GM12864 (cell line): ENCODE results near the gene ZNF469.

ENCODE experiments used
- DNase-seq: peaks from one replicate; pipeline ENCODE4 v3.0.0-alpha.2; 2011; ENCODE audit warnings: low read depth
- H3K4me3 ChIP-seq: 2 replicates; pipeline ENCODE4 v1.5.1; 2011; ENCODE audit warnings: mild to moderate bottlenecking, low read depth, low read length, control low read depth
- CTCF ChIP-seq: IDR thresholded peaks from 2 replicates; pipeline ENCODE4 v1.5.1; 2011; ENCODE audit warnings: low read depth, mild to moderate bottlenecking, moderate library complexity, low read length, control low read depth, inconsistent platforms; ENCODE audit errors: missing control alignments

ZNF469 gene

GRCh38 chr16:88368036-88368435, 14.7 kb upstream of the ZNF469 start:
- DNase-seq, result no peak
- TF ChIP-seq CTCF, result no peak
- no peak overlapping the region for H3K4me3 ChIP-seq

- no peak for TF ChIP-seq CTCF
- H3K4me3 ChIP-seq, result no peak overlapping the region
- no peak for DNase-seq
Measured at GRCh38 chr16:88368994-88369393, 13.8 kb upstream of the ZNF469 start.

GRCh38 chr16:88369447-88370008, 13.2 kb upstream of the ZNF469 start:
- TF ChIP-seq CTCF, result no peak
- no peak for DNase-seq
- no peak overlapping the region for H3K4me3 ChIP-seq

- H3K4me3 ChIP-seq, result no peak overlapping the region
- DNase-seq, result no peak
- no peak for TF ChIP-seq CTCF
Measured at GRCh38 chr16:88370365-88370764, 12.4 kb upstream of the ZNF469 start.

- no peak for DNase-seq
- no peak overlapping the region for H3K4me3 ChIP-seq
- no peak for TF ChIP-seq CTCF
Measured at GRCh38 chr16:88372522-88372921, 10.2 kb upstream of the ZNF469 start.

GRCh38 chr16:88373211-88373610, 9.5 kb upstream of the ZNF469 start:
- TF ChIP-seq CTCF, result no peak
- no peak for DNase-seq
- H3K4me3 ChIP-seq, result no peak overlapping the region

GRCh38 chr16:88373927-88374492, 8.7 kb upstream of the ZNF469 start:
- no peak for TF ChIP-seq CTCF
- H3K4me3 ChIP-seq, result no peak overlapping the region
- DNase-seq, result no peak
